ENCODE data around the gene MUSTN1. TPM values are rescaled to one million over a fixed set of nuclear protein-coding genes. Genes with fewer than 3 reads are reported as not detected.

The MUSTN1 gene
- total RNA-seq, 1 donor from 2014 or later = not detected

GRCh38 chr3:52831500-52832301, 3.1 kb downstream of the MUSTN1 start:
- Mint-ChIP-seq H3K4me1 (ENCODE audit: low read depth, unreplicated experiment) (peaks cover 19% of the 10 kb centered on the region), H3K9me3 (ENCODE audit: unreplicated experiment) (no peaks in the 10 kb centered on the region), H3K4me3 (ENCODE audit: unreplicated experiment) (no peak overlapping the region), H3K27ac (ENCODE audit: unreplicated experiment) (no peak overlapping the region), H3K36me3 (ENCODE audit: low read depth, unreplicated experiment) (peaks cover 6% of the 10 kb centered on the region), H3K27me3 (ENCODE audit: low read depth, unreplicated experiment) (peaks cover 13% of the 10 kb centered on the region)
- Histone ChIP-seq H3K4me3 (ENCODE audit: insufficient read depth, low read depth, low read length) (no peak overlapping the region), H3K36me3 (ENCODE audit: insufficient read depth, low read length) (no peaks in the 10 kb centered on the region), H4K20me1 (ENCODE audit: insufficient read depth, low read length) (peaks cover 16% of the 10 kb centered on the region), H2AFZ (ENCODE audit: low read depth, low read length) (no peak overlapping the region), H3K9me3 (ENCODE audit: insufficient read depth, low read depth, low read length) (no peaks in the 10 kb centered on the region), H3K4me1 (ENCODE audit: insufficient read depth, low read length) (peaks cover 19% of the 10 kb centered on the region), H3K27me3 (ENCODE audit: insufficient read depth, low read length) (no peaks in the 10 kb centered on the region), H3K79me2 (ENCODE audit: insufficient read depth, low read length) (no peaks in the 10 kb centered on the region), H3K9ac (ENCODE audit: low read length) (no peak overlapping the region), H3K27ac (ENCODE audit: low read depth, low read length) (no peak overlapping the region), H3K4me2 (ENCODE audit: low read length) (peak overlapping the region; percentile 56)
- no peak for TF ChIP-seq EZH2 (IDR thresholded peaks at IDR 0.05; ENCODE audit: insufficient read depth, low read length)
- no peak for TF ChIP-seq CTCF (IDR thresholded peaks at IDR 0.05; ENCODE audit: insufficient read depth, low read depth, low read length)
- peak; percentile 50 for FAIRE-seq
- DNase-seq (ENCODE audit: low read depth) = peak; percentile 61

GRCh38 chr3:52830535-52831258, 4.1 kb downstream of the MUSTN1 start, which contains the start of gene ITIH4:
Gene ITIH4, minus strand, starts transcription at chr3:52830672. Its CDS starts 30 bp downstream, at chr3:52830642.
- FAIRE-seq (no peak), DNase-seq (ENCODE audit: low read depth) (peak; percentile 44)
- H4K20me1 ChIP-seq (ENCODE audit: insufficient read depth, low read length) = peaks cover 16% of the 10 kb centered on the region
- Mint-ChIP-seq H3K9me3 (ENCODE audit: unreplicated experiment) (no peaks in the 10 kb centered on the region), H3K4me3 (ENCODE audit: unreplicated experiment) (no peak within 1 kb of the TSS), H3K36me3 (ENCODE audit: low read depth, unreplicated experiment) (peaks cover 3% of the 10 kb centered on the region), H3K4me1 (ENCODE audit: low read depth, unreplicated experiment) (peaks cover 19% of the 10 kb centered on the region), H3K27me3 (ENCODE audit: low read depth, unreplicated experiment) (peaks cover 11% of the 10 kb centered on the region), H3K27ac (ENCODE audit: unreplicated experiment) (no peak within 1 kb of the TSS)
- H3K9me3 ChIP-seq (ENCODE audit: insufficient read depth, low read depth, low read length) = no peaks in the 10 kb centered on the region
- H3K27ac ChIP-seq (ENCODE audit: low read depth, low read length) = no peak within 1 kb of the TSS
- H3K36me3 ChIP-seq (ENCODE audit: insufficient read depth, low read length) = no peaks in the 10 kb centered on the region
- no peak within 1 kb of the TSS for H2AFZ ChIP-seq (ENCODE audit: low read depth, low read length)
- H3K9ac ChIP-seq (ENCODE audit: low read length) = no peak within 1 kb of the TSS
- no peaks in the 10 kb centered on the region for H3K27me3 ChIP-seq (ENCODE audit: insufficient read depth, low read length)
- H3K4me2 ChIP-seq (ENCODE audit: low read length) = peak within 1 kb of the TSS; percentile 56
- H3K4me1 ChIP-seq (ENCODE audit: insufficient read depth, low read length) = peaks cover 19% of the 10 kb centered on the region
- no peak within 1 kb of the TSS for H3K4me3 ChIP-seq (ENCODE audit: insufficient read depth, low read depth, low read length)
- TF ChIP-seq CTCF (IDR thresholded peaks at IDR 0.05; ENCODE audit: insufficient read depth, low read depth, low read length) = no peak
- TF ChIP-seq EZH2 (IDR thresholded peaks at IDR 0.05; ENCODE audit: insufficient read depth, low read length) = no peak
- no peaks in the 10 kb centered on the region for H3K79me2 ChIP-seq (ENCODE audit: insufficient read depth, low read length)
